COLO829 (cell line): Measurements from ENCODE around the gene ABT1.
A peak's percentile ranks its signal among the peaks of the same experiment; 100 is the strongest.
"Not testable (repeated sequence)": the region's sequence is repeated elsewhere in the genome, so short reads cannot be mapped to it uniquely, and the experiment has no call there.

ENCODE experiments used
- DNase-seq: peaks from one replicate; pipeline ENCODE4 v3.0.0; 2012; ENCODE audit warnings: low spot score

ABT1 gene

GRCh38 chr6:26596579-26597388, at the start of gene ABT1:
TSS of gene ABT1 (plus strand) at chr6:26596953. CDS start at chr6:26596983, 30 bp downstream.
- peak; percentile 100 for DNase-seq

GRCh38 chr6:26547363-26547762, 49.4 kb upstream of the ABT1 start:
- not testable (repeated sequence) for DNase-seq

- DNase-seq = peak; percentile 74
Measured at GRCh38 chr6:26550250-26550993, 46.3 kb upstream of the ABT1 start.

GRCh38 chr6:26552205-26552604, 44.5 kb upstream of the ABT1 start:
- DNase-seq = no peak

- no peak for DNase-seq
Measured at GRCh38 chr6:26552640-26553188, 44.0 kb upstream of the ABT1 start.

GRCh38 chr6:26553264-26553634, 43.5 kb upstream of the ABT1 start:
- peak; percentile 61 for DNase-seq

GRCh38 chr6:26553635-26554446, 42.9 kb upstream of the ABT1 start:
- DNase-seq = peak; percentile 85

GRCh38 chr6:26554447-26554696, 42.4 kb upstream of the ABT1 start:
- no peak for DNase-seq

GRCh38 chr6:26554697-26555504, 41.9 kb upstream of the ABT1 start:
- DNase-seq = peak; percentile 45

GRCh38 chr6:26555505-26556262, 41.1 kb upstream of the ABT1 start:
- no peak for DNase-seq

GRCh38 chr6:26556263-26557070, 40.3 kb upstream of the ABT1 start:
- peak; percentile 95 for DNase-seq

- no peak for DNase-seq
Measured at GRCh38 chr6:26561533-26562466, 35.0 kb upstream of the ABT1 start.

GRCh38 chr6:26563488-26563887, 33.3 kb upstream of the ABT1 start:
- DNase-seq = no peak

GRCh38 chr6:26568601-26569432, 27.9 kb upstream of the ABT1 start:
- peak; percentile 97 for DNase-seq

- no peak for DNase-seq
Measured at GRCh38 chr6:26569433-26569764, 27.4 kb upstream of the ABT1 start.

GRCh38 chr6:26570027-26570809, 26.5 kb upstream of the ABT1 start:
- no peak for DNase-seq

GRCh38 chr6:26571592-26572296, 25.0 kb upstream of the ABT1 start:
- DNase-seq = peak; percentile 94
